ENCODE measurements around the gene OAS3. TPM values are rescaled to one million over a fixed set of nuclear protein-coding genes. Genes with fewer than 3 reads are reported as not detected.
"Not testable (repeated sequence)": the region's sequence is repeated elsewhere in the genome, so short reads cannot be mapped to it uniquely, and the experiment has no call there.

OAS3 gene
- total RNA-seq, 8 experiments from 2014 or later, result 0.05 to 20.9 (median 2.7) TPM

- 58 to 88% (median 73%) methylated on average over 1 to 4 of the region's 4 CpGs for whole genome bisulfite sequencing, 10 experiments
- no peaks in the 10 kb centered on the region for H3K4me1 ChIP-seq (replicated peaks in 1 of 2)
- H3K4me3 ChIP-seq, result no peak overlapping the region
- in situ Hi-C loops (cut with MboI; ENCODE audit: low pct_unique_long_range_greater_than_20kb in 2 of 9, low sequenced_read_pairs in 9 of 9, unreplicated experiment in 9 of 9), result no loop called here
- H3K27ac ChIP-seq, result no peak overlapping the region
- no peak for ATAC-seq (replicated peaks in 6 of 8)
These were observed 42.4 kb downstream of the OAS3 start for GRCh38 chr12:112980491-112981158.

GRCh38 chr12:112985642-112986290 is 47.5 kb downstream of the OAS3 start:
- 60 to 100% (median 85%) methylated on average over 1 of the region's 1 CpG; no CpG with 5 or more reads in 6 of the 10 experiments for WGBS, 10 experiments
- H3K27ac ChIP-seq, result no peak overlapping the region
- H3K4me3 ChIP-seq, result no peak overlapping the region
- H3K4me1 ChIP-seq (replicated peaks in 1 of 2), result no peaks in the 10 kb centered on the region
- in situ Hi-C loops (cut with MboI; ENCODE audit: low pct_unique_long_range_greater_than_20kb in 2 of 9, low sequenced_read_pairs in 9 of 9, unreplicated experiment in 9 of 9), result no loop called here
- peak in 1 of 8 experiments; percentile 32 for ATAC-seq (replicated peaks in 6 of 8)

- ATAC-seq (replicated peaks in 6 of 8), result no peak
- WGBS, 10 experiments, result 53 to 100% (median 79%) methylated on average over 1 to 4 of the region's 7 CpGs; no CpG with 5 or more reads in 5 of the 10 experiments
- Histone ChIP-seq H3K4me3 (no peak overlapping the region), H3K4me1 (replicated peaks in 1 of 2) (no peaks in the 10 kb centered on the region), H3K27ac (no peak overlapping the region)
- in situ Hi-C loops (cut with MboI; ENCODE audit: low pct_unique_long_range_greater_than_20kb in 2 of 9, low sequenced_read_pairs in 9 of 9, unreplicated experiment in 9 of 9), result no loop called here
These were observed 48.1 kb downstream of the OAS3 start for GRCh38 chr12:112986291-112986800.

GRCh38 chr12:112987561-112987960 is 49.3 kb downstream of the OAS3 start:
- Histone ChIP-seq H3K4me3 (no peak overlapping the region), H3K27ac (no peak overlapping the region), H3K4me1 (replicated peaks in 1 of 2) (no peaks in the 10 kb centered on the region)
- in situ Hi-C loops (cut with MboI; ENCODE audit: low pct_unique_long_range_greater_than_20kb in 2 of 9, low sequenced_read_pairs in 9 of 9, unreplicated experiment in 9 of 9), result no loop called here
- 0 to 100% (median 57%) methylated on average over 1 to 2 of the region's 2 CpGs; no CpG with 5 or more reads in 4 of the 10 experiments for WGBS, 10 experiments
- ATAC-seq (replicated peaks in 6 of 8), result no peak

- Histone ChIP-seq H3K4me3 (no peak overlapping the region), H3K4me1 (replicated peaks in 1 of 2) (no peaks in the 10 kb centered on the region), H3K27ac (no peak overlapping the region)
- no peak for ATAC-seq (replicated peaks in 6 of 8)
- WGBS, 10 experiments, result 0 to 83% (median 51%) methylated on average over 1 to 3 of the region's 3 CpGs; no CpG with 5 or more reads in 1 of the 10 experiments
- in situ Hi-C loops (cut with MboI; ENCODE audit: low pct_unique_long_range_greater_than_20kb in 2 of 9, low sequenced_read_pairs in 9 of 9, unreplicated experiment in 9 of 9), result no loop called here
These were observed 50.0 kb downstream of the OAS3 start for GRCh38 chr12:112988224-112988623.

GRCh38 chr12:112988823-112989385 is 50.6 kb downstream of the OAS3 start:
- H3K4me1 ChIP-seq (replicated peaks in 1 of 2); in situ Hi-C loops (cut with MboI; ENCODE audit: low pct_unique_long_range_greater_than_20kb in 2 of 9, low sequenced_read_pairs in 9 of 9, unreplicated experiment in 9 of 9); ATAC-seq (replicated peaks in 6 of 8); H3K4me3 ChIP-seq; H3K27ac ChIP-seq: not testable (repeated sequence)
- WGBS, 10 experiments, result 0 to 89% (median 62%) methylated on average over 1 to 3 of the region's 3 CpGs; no CpG with 5 or more reads in 3 of the 10 experiments

- no peak overlapping the region for H3K4me3 ChIP-seq
- H3K27ac ChIP-seq, result no peak overlapping the region
- no peaks in the 10 kb centered on the region for H3K4me1 ChIP-seq (replicated peaks in 1 of 2)
- WGBS, 10 experiments, result 0 to 100% (median 28%) methylated on average over 1 of the region's 1 CpG; no CpG with 5 or more reads in 4 of the 10 experiments
- ATAC-seq (replicated peaks in 6 of 8), result peak in 2 of 8 experiments; percentile 52 to 80
- in situ Hi-C loops (cut with MboI; ENCODE audit: low pct_unique_long_range_greater_than_20kb in 2 of 9, low sequenced_read_pairs in 9 of 9, unreplicated experiment in 9 of 9), result no loop called here
These were observed 51.5 kb downstream of the OAS3 start for GRCh38 chr12:112989806-112990205.

GRCh38 chr12:112992541-112993398 is 54.5 kb downstream of the OAS3 start:
- no peaks in the 10 kb centered on the region for H3K4me1 ChIP-seq (replicated peaks in 1 of 2)
- H3K4me3 ChIP-seq, result no peak overlapping the region
- 0 to 20% (median 0%) methylated on average over 1 to 2 of the region's 2 CpGs; no CpG with 5 or more reads in 4 of the 10 experiments for WGBS, 10 experiments
- no peak overlapping the region for H3K27ac ChIP-seq
- in situ Hi-C loops (cut with MboI; ENCODE audit: low pct_unique_long_range_greater_than_20kb in 2 of 9, low sequenced_read_pairs in 9 of 9, unreplicated experiment in 9 of 9), result no loop called here
- peak in 3 of 8 experiments; percentile 70 to 84 (median 70) for ATAC-seq (replicated peaks in 6 of 8)

- in situ Hi-C loops (cut with MboI; ENCODE audit: low pct_unique_long_range_greater_than_20kb in 2 of 9, low sequenced_read_pairs in 9 of 9, unreplicated experiment in 9 of 9), result no loop called here
These were observed 56.7 kb downstream of the OAS3 start for GRCh38 chr12:112995008-112995407.

GRCh38 chr12:112996501-112996900 is 58.2 kb downstream of the OAS3 start:
- no peak for ATAC-seq (replicated peaks in 6 of 8)
- no peaks in the 10 kb centered on the region for H3K4me1 ChIP-seq (replicated peaks in 1 of 2)
- no peak overlapping the region for H3K27ac ChIP-seq
- in situ Hi-C loops (cut with MboI; ENCODE audit: low pct_unique_long_range_greater_than_20kb in 2 of 9, low sequenced_read_pairs in 9 of 9, unreplicated experiment in 9 of 9), result no loop called here
- H3K4me3 ChIP-seq, result no peak overlapping the region
- WGBS, 10 experiments, result 40 to 100% (median 75%) methylated on average over 2 to 8 of the region's 8 CpGs

More at GRCh38 chr12:112995008-112995407, 56.7 kb downstream of the OAS3 start:
- ATAC-seq (replicated peaks in 6 of 8), result no peak
- Histone ChIP-seq H3K4me3 (no peak overlapping the region), H3K4me1 (replicated peaks in 1 of 2) (no peaks in the 10 kb centered on the region), H3K27ac (no peak overlapping the region)
- 33 to 93% (median 65%) methylated on average over 1 to 5 of the region's 5 CpGs for WGBS, 10 experiments

GRCh38 chr12:112997506-112997905 is 59.2 kb downstream of the OAS3 start:
- 48 to 100% (median 70%) methylated on average over 2 to 5 of the region's 7 CpGs; no CpG with 5 or more reads in 4 of the 10 experiments for WGBS, 10 experiments
- H3K4me3 ChIP-seq, result no peak overlapping the region
- no peaks in the 10 kb centered on the region for H3K4me1 ChIP-seq (replicated peaks in 1 of 2)
- no peak overlapping the region for H3K27ac ChIP-seq
- in situ Hi-C loops (cut with MboI; ENCODE audit: low pct_unique_long_range_greater_than_20kb in 2 of 9, low sequenced_read_pairs in 9 of 9, unreplicated experiment in 9 of 9), result no loop called here
- no peak for ATAC-seq (replicated peaks in 6 of 8)

- no peak overlapping the region for H3K4me3 ChIP-seq
- WGBS, 10 experiments, result 27 to 100% (median 77%) methylated on average over 1 to 12 of the region's 12 CpGs; no CpG with 5 or more reads in 1 of the 10 experiments
- no peaks in the 10 kb centered on the region for H3K4me1 ChIP-seq (replicated peaks in 1 of 2)
- in situ Hi-C loops (cut with MboI; ENCODE audit: low pct_unique_long_range_greater_than_20kb in 2 of 9, low sequenced_read_pairs in 9 of 9, unreplicated experiment in 9 of 9), result no loop called here
- ATAC-seq (replicated peaks in 6 of 8), result no peak
- H3K27ac ChIP-seq, result no peak overlapping the region
These were observed 60.9 kb downstream of the OAS3 start for GRCh38 chr12:112998987-112999767.
